Naive thymus-derived CD8-positive, alpha-beta T cell (primary cell): ENCODE measurements around the gene DUSP21. TPM values are rescaled to one million over a fixed set of nuclear protein-coding genes. Genes with fewer than 3 reads are reported as not detected.
"Not testable (repeated sequence)": the region's sequence is repeated elsewhere in the genome, so short reads cannot be mapped to it uniquely, and the experiment has no call there.

Source experiments
- ATAC-seq, 2 donors: fragments of 150-1000 bp; cut with Tn5 transposase in 1 of 2; sonication (Bioruptor Pico), chemical (Tn5 transposase) in 1 of 2; 1 replicate in 1 of 2; 2 replicates in 1 of 2; pipeline ENCODE4 v1.10.0; 2021; ENCODE audit warnings: mild to moderate bottlenecking in 2 of 2, moderate library complexity in 2 of 2
- POLR2A ChIA-PET: fragments of 350-600 bp; sonication (Branson Sonifier 250); formaldehyde crosslinking; loops from one replicate; lab custom pipeline; 2021; ENCODE audit warnings: antibody characterized with exemption; lab: Charles Lee
- DNase-seq, 10 donors: peaks; one replicate each; pipeline versions ENCODE4 v3.0.0 to v3.0.0-alpha.2; 2020 to 2022
- H3K27ac Mint-ChIP-seq, 10 donors: one replicate each; pipeline ENCODE4 v1.8.0; 2020 to 2022; ENCODE audit warnings: mild to moderate bottlenecking in 10 of 10, mixed read lengths in 10 of 10, moderate library complexity in 4 of 10, inconsistent platforms in 1 of 10
- H3K27me3 Mint-ChIP-seq, 5 donors: one replicate each; pipeline ENCODE4 v1.8.0; 2021 to 2022; ENCODE audit warnings: mixed read lengths in 5 of 5
- H3K36me3 Mint-ChIP-seq, 3 donors: one replicate each; pipeline ENCODE4 v1.8.0; 2020 to 2022; ENCODE audit warnings: mixed read lengths in 3 of 3, mild to moderate bottlenecking in 2 of 3, inconsistent platforms in 1 of 3
- H3K4me1 Mint-ChIP-seq, 4 donors: one replicate each; pipeline ENCODE4 v1.8.0; 2021 to 2022; ENCODE audit warnings: mixed read lengths in 4 of 4
- H3K4me3 Mint-ChIP-seq, 10 donors: one replicate each; pipeline ENCODE4 v1.8.0; 2020 to 2022; ENCODE audit warnings: mild to moderate bottlenecking in 10 of 10, mixed read lengths in 10 of 10, moderate library complexity in 6 of 10, inconsistent platforms in 1 of 10
- H3K9me3 Mint-ChIP-seq, 9 donors: one replicate each; pipeline ENCODE4 v1.8.0; 2020 to 2022; ENCODE audit warnings: mixed read lengths in 9 of 9, mild to moderate bottlenecking in 3 of 9, inconsistent platforms in 1 of 9, moderate library complexity in 1 of 9
- polyA plus RNA-seq, 3 donors: library from polyadenylated mRNA; unstranded; fragments of 300-500 nt; fragmentation: Illumina TruSeq; gene quantifications; one replicate each; pipeline ENCODE4 v1.2.3, GENCODE V29; 2021
- total RNA-seq, 8 experiments: library from RNA in 2 of 8; stranded (reverse) in 2 of 8; gene quantifications; one replicate each; pipeline ENCODE4 v1.2.3 and lab custom pipeline; 2021 to 2026

DUSP21 gene
- total and polyA plus RNA-seq, 5 experiments from 2014 or later = not detected

GRCh38 chrX:44882635-44883034 lies 38.8 kb downstream of the DUSP21 start:
- peak overlapping the region in 3 of 10 donors; percentile 17 to 78 (median 37) for H3K27ac Mint-ChIP-seq
- H3K9me3 Mint-ChIP-seq = no peaks in the 10 kb centered on the region
- H3K4me3 Mint-ChIP-seq = peak overlapping the region in 3 of 10 donors; percentile 26 to 51 (median 48)
- H3K4me1 Mint-ChIP-seq = peaks cover 11 to 74% (median 47%) of the 10 kb centered on the region in 4 donors
- H3K27me3 Mint-ChIP-seq = no peaks in the 10 kb centered on the region
- H3K36me3 Mint-ChIP-seq = peaks cover 0 to 1% (median 0%) of the 10 kb centered on the region in 3 donors
- POLR2A ChIA-PET = no interaction called here
- no peak for DNase-seq
- no peak for ATAC-seq

- Mint-ChIP-seq H3K27ac (peak overlapping the region in 6 of 10 donors; percentile 12 to 72 (median 54)), H3K9me3 (peaks cover 0 to 4% (median 0%) of the 10 kb centered on the region in 9 donors), H3K4me3 (peak overlapping the region in 3 of 10 donors; percentile 14 to 22 (median 18)), H3K36me3 (peaks cover 0 to 2% (median 0%) of the 10 kb centered on the region in 3 donors), H3K4me1 (peaks cover 13 to 69% (median 49%) of the 10 kb centered on the region in 4 donors), H3K27me3 (no peaks in the 10 kb centered on the region)
- ATAC-seq = no peak
- no peak for DNase-seq
- POLR2A ChIA-PET = no interaction called here
Measured at GRCh38 chrX:44884944-44885343, 41.1 kb downstream of the DUSP21 start.

- POLR2A ChIA-PET = no interaction called here
- ATAC-seq (no peak), DNase-seq (no peak)
- peak overlapping the region in 3 of 10 donors; percentile 42 to 82 (median 68) for H3K27ac Mint-ChIP-seq
- peaks cover 3 to 4% (median 4%) of the 10 kb centered on the region in 3 donors for H3K36me3 Mint-ChIP-seq
- no peaks in the 10 kb centered on the region for H3K27me3 Mint-ChIP-seq
- H3K4me3 Mint-ChIP-seq = peak overlapping the region in 8 of 10 donors; percentile 18 to 46 (median 39)
- peaks cover 0 to 40% (median 0%) of the 10 kb centered on the region in 9 donors for H3K9me3 Mint-ChIP-seq
- peaks cover 9 to 64% (median 27%) of the 10 kb centered on the region in 4 donors for H3K4me1 Mint-ChIP-seq
Measured at GRCh38 chrX:44889824-44890223, 46.0 kb downstream of the DUSP21 start.

- POLR2A ChIA-PET = interaction anchor here (0.7 kb wide), 1 partner anchor 129 kb away, joined by 3 read pairs; no protein-coding TSS in a partner anchor
- H3K27ac Mint-ChIP-seq = peak overlapping the region in 2 of 10 donors; percentile 68 to 82
- peaks cover 0 to 43% (median 0%) of the 10 kb centered on the region in 9 donors for H3K9me3 Mint-ChIP-seq
- H3K36me3 Mint-ChIP-seq = peaks cover 2 to 4% (median 4%) of the 10 kb centered on the region in 3 donors
- DNase-seq (no peak), ATAC-seq (no peak)
- peaks cover 6 to 60% (median 25%) of the 10 kb centered on the region in 4 donors for H3K4me1 Mint-ChIP-seq
- H3K4me3 Mint-ChIP-seq = peak overlapping the region in 7 of 10 donors; percentile 18 to 46 (median 39)
- H3K27me3 Mint-ChIP-seq = no peaks in the 10 kb centered on the region
Measured at GRCh38 chrX:44890247-44890646, 46.4 kb downstream of the DUSP21 start.

- Mint-ChIP-seq H3K9me3 (peaks cover 0 to 47% (median 0%) of the 10 kb centered on the region in 9 donors), H3K27ac (peak overlapping the region in 2 of 10 donors; percentile 14 to 19), H3K4me3 (peak overlapping the region in 1 of 10 donors; percentile 10), H3K4me1 (peaks cover 6 to 60% (median 25%) of the 10 kb centered on the region in 4 donors)
- DNase-seq, H3K27me3 Mint-ChIP-seq, H3K36me3 Mint-ChIP-seq, ATAC-seq: not testable (repeated sequence)
- POLR2A ChIA-PET = interaction anchor here (0.7 kb wide), 1 partner anchor 129 kb away, joined by 3 read pairs; no protein-coding TSS in a partner anchor
Measured at GRCh38 chrX:44890687-44891086, 46.9 kb downstream of the DUSP21 start.

GRCh38 chrX:44891642-44892041 lies 47.8 kb downstream of the DUSP21 start:
- DNase-seq (no peak), ATAC-seq (no peak)
- peaks cover 4 to 12% (median 8%) of the 10 kb centered on the region in 3 donors for H3K36me3 Mint-ChIP-seq
- H3K4me1 Mint-ChIP-seq = peaks cover 6 to 58% (median 25%) of the 10 kb centered on the region in 4 donors
- H3K9me3 Mint-ChIP-seq = peaks cover 0 to 54% (median 0%) of the 10 kb centered on the region in 9 donors
- H3K27me3 Mint-ChIP-seq = no peaks in the 10 kb centered on the region
- H3K27ac Mint-ChIP-seq = peak overlapping the region in 3 of 10 donors; percentile 7 to 56 (median 52)
- POLR2A ChIA-PET = no interaction called here
- H3K4me3 Mint-ChIP-seq = peak overlapping the region in 1 of 10 donors; percentile 40

Other genes with a start within 250 kb of the DUSP21 start
- gene KDM6A, start 29.2 kb downstream of the DUSP21 start, total RNA-seq = 10 to 100 TPM; 44.5 to 47.2 TPM
- gene KDM6A, start 29.2 kb downstream of the DUSP21 start, polyA plus RNA-seq = 10 to 100 TPM; 11.5 to 17.2 (median 15.2) TPM